Smooth muscle cell (in vitro differentiated cells): Measurements from ENCODE around the gene APOBEC3B. TPM values are rescaled to one million over a fixed set of nuclear protein-coding genes. Genes with fewer than 3 reads are reported as not detected.

ENCODE experiments used
- DNase-seq: peaks from one replicate; lab custom pipeline; 2025; ENCODE audit not compliant: unreplicated experiment; lab: John Stamatoyannopoulos, UW
- H2AFZ ChIP-seq: fragments of 200-600 bp; sonication (generic); 2 replicates; pipeline ENCODE4 v1.6.0; 2016; ENCODE audit warnings: antibody characterized with exemption, low read depth, mild to moderate bottlenecking
- H3F3A ChIP-seq: fragments of 200-600 bp; sonication (generic); 2 replicates; pipeline ENCODE4 v1.6.0; 2017; ENCODE audit warnings: antibody characterized with exemption, low read depth
- H3K27ac ChIP-seq: fragments of 200-600 bp; sonication (generic); 2 replicates; pipeline ENCODE4 v1.5.1; 2016; ENCODE audit warnings: low read depth, mild to moderate bottlenecking
- H3K27me3 ChIP-seq: fragments of 200-600 bp; sonication (generic); 2 replicates; pipeline ENCODE4 v1.6.1; 2016; ENCODE audit warnings: low read depth, mild to moderate bottlenecking
- H3K36me3 ChIP-seq: fragments of 200-600 bp; sonication (generic); 2 replicates; pipeline ENCODE4 v1.5.1; 2016; ENCODE audit warnings: low read depth
- H3K4me1 ChIP-seq: fragments of 200-600 bp; sonication (generic); 2 replicates; pipeline ENCODE4 v1.5.1; 2016; ENCODE audit warnings: low read depth
- H3K4me2 ChIP-seq: fragments of 200-600 bp; sonication (generic); 2 replicates; pipeline ENCODE4 v1.6.0; 2016; ENCODE audit warnings: mild to moderate bottlenecking
- H3K4me3 ChIP-seq: fragments of 200-600 bp; sonication (generic); 2 replicates; pipeline ENCODE4 v1.5.1; 2016; ENCODE audit warnings: mild to moderate bottlenecking
- H3K79me2 ChIP-seq: fragments of 200-600 bp; sonication (generic); 2 replicates; pipeline ENCODE4 v1.6.0; 2016; ENCODE audit warnings: low read depth, mild to moderate bottlenecking
- H3K9ac ChIP-seq: fragments of 200-600 bp; sonication (generic); 2 replicates; pipeline ENCODE4 v1.6.0; 2016; ENCODE audit warnings: low read depth
- H3K9me3 ChIP-seq: fragments of 200-600 bp; sonication (generic); replicated peaks from 2 replicates; pipeline ENCODE4 v1.5.1; 2016; ENCODE audit warnings: low read depth
- H4K20me1 ChIP-seq: fragments of 200-600 bp; sonication (generic); 2 replicates; pipeline ENCODE4 v1.6.0; 2016; ENCODE audit warnings: low read depth
- CTCF ChIP-seq: fragments of 200-600 bp; sonication (generic); IDR thresholded peaks from 2 replicates; pipeline ENCODE4 v1.5.1; 2017; ENCODE audit warnings: borderline replicate concordance, mild to moderate bottlenecking, antibody characterized with exemption; ENCODE audit not compliant: insufficient read depth, poor library complexity, severe bottlenecking
- WGBS: methylation state at CpG from one replicate; pipeline ENCODE4 v1.1.7; 2016; ENCODE audit warnings: low lambda C conversion rate; 5-methylcytosine and 5-hydroxymethylcytosine counted together
- polyA plus RNA-seq: library from polyadenylated mRNA; unstranded; fragments of >200 nt; fragmentation: Nextera tagmentation; extraction: Ambion mirVana; gene quantifications from 2 replicates; pipeline ENCODE4 v1.2.1, GENCODE V29; 2016
- total RNA-seq: library from RNA; depleted of rRNA; stranded (reverse); fragments of >200 nt; gene quantifications from 2 replicates; pipeline ENCODE4 v1.2.3, GENCODE V29; 2014

Gene APOBEC3B
- total and polyA plus RNA-seq, 2 experiments from 2014 or later, result 0.58 to 5.6 TPM

GRCh38 chr22:38966380-38966702, 15.8 kb upstream of the APOBEC3B start:
- Histone ChIP-seq H3K79me2 (no peaks in the 10 kb centered on the region), H3K27me3 (no peaks in the 10 kb centered on the region), H3K27ac (no peak overlapping the region), H4K20me1 (no peaks in the 10 kb centered on the region), H3F3A (no peaks in the 10 kb centered on the region), H3K4me3 (no peak overlapping the region), H3K9me3 (no peaks in the 10 kb centered on the region), H3K4me2 (no peak overlapping the region), H3K36me3 (no peaks in the 10 kb centered on the region), H3K9ac (no peak overlapping the region), H3K4me1 (no peaks in the 10 kb centered on the region), H2AFZ (no peak overlapping the region)
- TF ChIP-seq CTCF, result no peak
- WGBS, result 71% methylated on average over 5 of the region's 5 CpGs
- no peak for DNase-seq

- Histone ChIP-seq H3K9me3 (no peaks in the 10 kb centered on the region), H3F3A (no peaks in the 10 kb centered on the region), H3K9ac (no peak overlapping the region), H3K4me3 (no peak overlapping the region), H3K4me2 (no peak overlapping the region), H3K27ac (no peak overlapping the region), H3K4me1 (no peaks in the 10 kb centered on the region), H3K79me2 (no peaks in the 10 kb centered on the region), H3K36me3 (no peaks in the 10 kb centered on the region), H3K27me3 (no peaks in the 10 kb centered on the region), H2AFZ (no peak overlapping the region), H4K20me1 (no peaks in the 10 kb centered on the region)
- no peak for TF ChIP-seq CTCF
- WGBS, result 97% methylated on average over 7 of the region's 7 CpGs
- no peak for DNase-seq
Observed at GRCh38 chr22:38966942-38967341, 15.2 kb upstream of the APOBEC3B start.

DNA sequence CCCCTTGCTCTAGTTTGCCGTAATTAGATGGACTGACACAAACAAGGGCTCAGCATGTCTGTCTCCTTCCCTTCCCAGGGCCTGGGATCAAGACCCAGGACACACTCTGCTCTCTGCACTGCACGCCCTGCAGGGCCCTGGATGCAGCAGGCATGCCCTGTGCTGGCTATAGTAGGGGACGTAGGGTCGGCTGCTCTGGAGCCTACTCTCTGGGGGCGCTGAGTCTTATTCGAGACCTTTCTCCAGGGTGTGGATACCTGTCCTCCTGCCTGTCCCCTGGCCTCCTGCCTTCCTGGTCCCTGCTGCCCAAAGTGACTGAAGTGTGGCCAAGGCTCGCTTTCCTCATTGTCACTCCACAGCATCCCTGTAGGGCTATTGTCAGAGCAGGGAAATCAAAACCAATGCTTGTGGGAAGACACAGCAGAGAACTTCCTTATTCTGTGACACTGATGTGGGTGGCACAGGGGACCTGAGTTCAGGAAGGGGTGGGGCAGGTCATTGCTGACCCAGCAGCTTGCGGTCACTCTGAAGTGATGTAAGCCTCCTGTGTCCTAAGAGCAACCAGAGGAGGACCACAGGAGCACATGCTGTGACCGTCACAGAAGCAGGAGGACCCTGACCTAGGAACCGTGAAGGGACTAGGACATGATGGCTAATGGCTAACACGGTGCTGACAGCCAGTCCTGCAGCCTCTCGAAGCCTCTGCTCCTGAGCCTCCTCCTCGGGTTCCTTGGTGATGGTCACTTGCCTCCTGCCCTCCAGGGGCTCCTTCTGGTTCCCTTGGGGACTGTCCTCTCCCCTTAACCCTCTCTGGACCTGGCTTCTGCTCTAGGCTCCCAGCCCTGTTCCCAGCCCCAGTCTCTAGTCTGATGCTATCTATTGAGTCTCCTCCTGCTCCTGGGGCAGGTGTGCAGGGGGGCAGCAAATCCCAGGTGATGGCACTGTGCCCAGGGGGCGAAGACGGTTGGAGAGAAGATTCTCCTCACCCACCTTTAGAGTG, 14.4 kb upstream of the APOBEC3B start:
- DNase-seq, result no peak
- Histone ChIP-seq H3K27me3 (no peaks in the 10 kb centered on the region), H3K36me3 (no peaks in the 10 kb centered on the region), H3K4me2 (no peak overlapping the region), H3K27ac (no peak overlapping the region), H3K4me1 (no peaks in the 10 kb centered on the region), H2AFZ (no peak overlapping the region), H3K4me3 (no peak overlapping the region), H3K79me2 (no peaks in the 10 kb centered on the region), H3K9me3 (no peaks in the 10 kb centered on the region), H3K9ac (no peak overlapping the region), H3F3A (no peaks in the 10 kb centered on the region), H4K20me1 (no peaks in the 10 kb centered on the region)
- WGBS, result 85% methylated on average over 15 of the region's 15 CpGs
- no peak for TF ChIP-seq CTCF
